GM12878 (cell line): ENCODE data around the gene CYP8B1. TPM values are rescaled to one million over a fixed set of nuclear protein-coding genes. Genes with fewer than 3 reads are reported as not detected.
A peak's percentile ranks its signal among the peaks of the same experiment; 100 is the strongest.

Experiments used
- ATAC-seq: fragments of 200-7000 bp; cut with Tn5 transposase; 3 replicates; pipeline ENCODE4 v1.9.1; 2020; ENCODE audit warnings: mild to moderate bottlenecking, moderate library complexity
- BruUV-seq: library from RNA; stranded (reverse); fragments of 400-500 nt; replicated peaks from 2 replicates; lab custom pipeline; 2021; lab: Mats Ljungman, UMichigan
- CTCF ChIA-PET: fragments of 300-600 bp; sonication (Branson Sonifier 250); formaldehyde crosslinking; extraction: SDS; loops from one replicate; lab custom pipeline; 2021; ENCODE audit warnings: inconsistent platforms; lab: Yijun Ruan, JAX
- POLR2A ChIA-PET: fragments of 350-600 bp; formaldehyde crosslinking; extraction: SDS; loops from one replicate; lab custom pipeline; 2021; ENCODE audit warnings: inconsistent platforms; lab: Charles Lee
- RAD21 ChIA-PET: fragments of 300-600 bp; sonication (Branson Sonifier 250); formaldehyde crosslinking; loops from one replicate; lab custom pipeline; 2023; ENCODE audit warnings: antibody characterized with exemption; ENCODE audit not compliant: unreplicated experiment; lab: Charles Lee
- SMC1A ChIA-PET: fragments of 300-600 bp; sonication (Branson Sonifier 250); formaldehyde crosslinking; loops from one replicate; lab custom pipeline; 2023; ENCODE audit not compliant: unreplicated experiment, uncharacterized antibody; lab: Charles Lee
- DNase-seq: peaks from one replicate; pipeline ENCODE4 v3.0.0-alpha.2; 2011; ENCODE audit warnings: low read depth, low spot score
- FAIRE-seq: peaks from 3 replicates; lab custom pipeline; 2011; peaks lifted over from hg19 to GRCh38; lab: Jason Lieb, UNC
- H2AFZ ChIP-seq: 2 replicates; pipeline ENCODE4 v1.6.0; 2011; ENCODE audit warnings: low read depth, low read length, control low read depth; ENCODE audit not compliant: control insufficient read depth
- H3K27ac ChIP-seq: 2 replicates; pipeline ENCODE4 v1.5.1; 2011; ENCODE audit warnings: control low read depth; ENCODE audit not compliant: control insufficient read depth, insufficient read depth
- H3K27me3 ChIP-seq, 2 experiments: replicated peaks in 1 of 2; 2 replicates each; pipeline versions ENCODE4 v1.6.0 to v1.6.1; 2011; ENCODE audit warnings: low read length in 1 of 2; ENCODE audit not compliant: control insufficient read depth in 2 of 2, insufficient read depth in 2 of 2
- H3K36me3 ChIP-seq, 2 experiments: 2 replicates each; pipeline ENCODE4 v1.5.1; 2011; ENCODE audit warnings: low read length in 1 of 2; ENCODE audit not compliant: control insufficient read depth in 2 of 2, insufficient read depth in 2 of 2
- H3K4me1 ChIP-seq: 2 replicates; pipeline ENCODE4 v1.6.1; 2011; ENCODE audit warnings: mild to moderate bottlenecking, low read length, moderate library complexity, mixed read lengths; ENCODE audit not compliant: control insufficient read depth, insufficient read depth
- H3K4me2 ChIP-seq: 2 replicates; pipeline ENCODE4 v1.6.0; 2011; ENCODE audit warnings: control low read depth; ENCODE audit not compliant: control insufficient read depth, insufficient read depth
- H3K4me3 ChIP-seq: fragments of 200-600 bp; sonication (generic); 2 replicates; pipeline ENCODE4 v1.5.1; 2016
- H3K79me2 ChIP-seq: 2 replicates; pipeline ENCODE4 v1.6.0; 2011; ENCODE audit warnings: low read length; ENCODE audit not compliant: control insufficient read depth, insufficient read depth
- H3K9ac ChIP-seq: 2 replicates; pipeline ENCODE4 v1.8.0; 2011; ENCODE audit warnings: low read length, control low read depth, mixed read lengths; ENCODE audit not compliant: control insufficient read depth, insufficient read depth
- H3K9me3 ChIP-seq: replicated peaks from 3 replicates; pipeline ENCODE4 v1.5.1; 2011; ENCODE audit warnings: mild to moderate bottlenecking, low read length; ENCODE audit not compliant: control insufficient read depth, insufficient read depth
- H4K20me1 ChIP-seq: 2 replicates; pipeline ENCODE4 v1.6.0; 2011; ENCODE audit not compliant: control insufficient read depth, insufficient read depth
- CREM ChIP-seq: IDR thresholded peaks from 2 replicates; pipeline ENCODE4 v1.6.1; 2014; ENCODE audit warnings: antibody characterized with exemption, low read depth
- RAD21 ChIP-seq: IDR thresholded peaks from 2 replicates; pipeline ENCODE4 v1.6.1; 2011; ENCODE audit warnings: mild to moderate bottlenecking, low read depth, low read length, moderate library complexity; ENCODE audit not compliant: insufficient read depth
- RFX5 ChIP-seq: IDR thresholded peaks from 2 replicates; pipeline ENCODE4 v1.6.1; 2011; ENCODE audit warnings: low read depth, low read length, improper control_type of control experiment
- RUNX3 ChIP-seq: IDR thresholded peaks from 2 replicates; pipeline ENCODE4 v1.6.1; 2012; ENCODE audit warnings: low read length, inconsistent platforms
- SMC3 ChIP-seq: IDR thresholded peaks from 2 replicates; pipeline ENCODE4 v1.6.1; 2011; ENCODE audit warnings: low read length, improper control_type of control experiment, borderline replicate concordance
- SREBF2 ChIP-seq: IDR thresholded peaks from 2 replicates; pipeline ENCODE4 v1.6.1; 2012; ENCODE audit warnings: mild to moderate bottlenecking, low read length
- TCF12 ChIP-seq: IDR thresholded peaks from 2 replicates; pipeline ENCODE4 v1.6.1; 2011; ENCODE audit warnings: low read depth, mild to moderate bottlenecking, low read length
- YY1 ChIP-seq: IDR thresholded peaks from 2 replicates; pipeline ENCODE4 v1.6.1; 2011; ENCODE audit warnings: low read depth, mild to moderate bottlenecking, low read length
- WGBS: methylation state at CpG from one replicate; pipeline ENCODE4 v1.1.6; 2016; ENCODE audit warnings: low lambda C conversion rate; ENCODE audit not compliant: insufficient replicate concordance, insufficient coverage; ENCODE audit errors: missing lambda C conversion rate; 5-methylcytosine and 5-hydroxymethylcytosine counted together
- in situ Hi-C: fragments of 300-500 bp; cut with MboI; formaldehyde crosslinking; loops from 9 replicates; pipeline ENCODE4 v1.14.3; 2018; ENCODE audit warnings: mixed read lengths
- intact Hi-C: fragments of 100-400 bp; cut with micrococcal nuclease; formaldehyde crosslinking; loops from one replicate; pipeline ENCODE4 v1.14.2; 2022; ENCODE audit not compliant: unreplicated experiment
- polyA plus RNA-seq, 11 experiments: library from polyadenylated mRNA; depleted of rRNA in 4 of 11; unstranded in 6 of 11; stranded (reverse) in 5 of 11; fragments of >200 nt; fragmentation: Nextera tagmentation in 4 of 11; fragmentation: Illumina TruSeq in 1 of 11; extraction: Ambion mirVana in 4 of 11; extraction: Trizol in 1 of 11; gene quantifications; 1 replicate in 1 of 11; 2 replicates in 10 of 11; pipeline versions ENCODE4 v1.2.1 to v1.2.3, GENCODE V29; 2011 to 2016; ENCODE audit warnings: inconsistent platforms in 2 of 11, missing spikeins in 2 of 11, low read depth in 1 of 11
- total RNA-seq, 4 experiments: library from RNA; depleted of rRNA in 3 of 4; stranded (reverse); fragments of >200 nt in 3 of 4; fragmentation: Illumina TruSeq in 1 of 4; extraction: Trizol in 1 of 4; gene quantifications; 2 replicates each; pipeline versions ENCODE4 v1.2.1 to v1.2.3, GENCODE V29; 2013 to 2021
- TF ChIP-seq, protein P1 (sequence below), 3 experiments: IDR thresholded peaks in 2 of 3; conservative IDR thresholded peaks in 1 of 3; 2 replicates each; pipeline ENCODE4 v1.5.1; 2011; ENCODE audit warnings: low read depth in 3 of 3, low read length in 3 of 3, mild to moderate bottlenecking in 3 of 3, control low read depth in 2 of 3, moderate library complexity in 2 of 3, inconsistent platforms in 1 of 3, mixed read lengths in 1 of 3; ENCODE audit not compliant: control insufficient read depth in 2 of 3, insufficient read depth in 1 of 3; ENCODE audit errors: extremely low read depth in 1 of 3

CYP8B1 gene
- total and polyA plus RNA-seq, 10 of the 15 experiments (the other 5 are each of a cell fraction or from before 2014, with no cell fraction given), result 0.08 TPM; not detected in 9

DNA sequence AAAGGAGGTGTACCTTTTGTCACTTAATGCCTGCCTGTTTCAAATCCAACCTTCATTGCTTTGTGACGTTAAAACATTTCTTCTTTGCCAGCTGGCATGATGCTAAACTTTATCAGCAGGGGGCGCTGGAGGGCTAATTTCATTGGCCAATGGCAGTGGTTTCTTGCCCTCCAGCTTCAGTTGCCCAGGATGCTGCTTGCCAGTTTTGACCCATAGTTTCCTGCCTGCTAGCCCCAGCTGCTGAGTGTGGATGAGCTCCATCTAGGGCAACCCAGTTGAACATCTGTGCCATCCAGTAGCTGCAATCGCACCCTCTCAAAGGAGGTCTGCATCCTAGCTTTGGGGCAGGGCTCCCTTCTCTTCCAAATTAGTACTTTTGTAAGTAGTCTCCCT lies 44.4 kb downstream of the CYP8B1 start:
- Histone ChIP-seq H3K4me3 (no peak overlapping the region), H3K36me3 (no peaks in the 10 kb centered on the region), H4K20me1 (no peaks in the 10 kb centered on the region), H3K9me3 (no peaks in the 10 kb centered on the region), H3K4me2 (no peak overlapping the region), H3K79me2 (no peaks in the 10 kb centered on the region), H3K9ac (no peak overlapping the region), H2AFZ (no peak overlapping the region), H3K4me1 (no peaks in the 10 kb centered on the region), H3K27me3 (no peaks in the 10 kb centered on the region), H3K27ac (no peak overlapping the region)
- DNase-seq (no peak), ATAC-seq (peak; percentile 98), FAIRE-seq (peak; percentile 97)
- RAD21 ChIA-PET, result interaction anchor here (0.8 to 2.1 kb wide), 12 partner anchors 9 to 52 kb away, joined by 3 to 15 read pairs (median 4); partner anchors contain the start of genes CYP8B1 and HIGD1A
- POLR2A ChIA-PET, result interaction anchor here (0.7 kb wide), 1 partner anchor 8 kb away, joined by 4 read pairs; no protein-coding TSS in a partner anchor
- CTCF ChIA-PET, result interaction anchor here (0.5 to 3.3 kb wide), 24 partner anchors 9 to 205 kb away, joined by 3 to 35 read pairs (median 5); partner anchors contain the start of gene HIGD1A
- intact Hi-C loops (loop anchor here (1.0 to 2.0 kb wide), 2 partner anchors 50 to 51 kb away; no protein-coding TSS in a partner anchor), in situ Hi-C loops (no loop called here)
- BruUV-seq, result no TSS peak
- WGBS, result 15% methylated on average over 3 of the region's 3 CpGs
- TF ChIP-seq YY1 (peak; percentile 65), SREBF2 (no peak), RUNX3 (0 out of 2 replicates have a peak, but pooled peaks have one; percentile 14), TCF12 (0 out of 2 replicates have a peak, but pooled peaks have one; percentile 49), RAD21 (peak; percentile 68), SMC3 (peak; percentile 69), RFX5 (no peak), CREM (0 out of 2 replicates have a peak, but pooled peaks have one; percentile 40)
- TF ChIP-seq, protein P1, sequence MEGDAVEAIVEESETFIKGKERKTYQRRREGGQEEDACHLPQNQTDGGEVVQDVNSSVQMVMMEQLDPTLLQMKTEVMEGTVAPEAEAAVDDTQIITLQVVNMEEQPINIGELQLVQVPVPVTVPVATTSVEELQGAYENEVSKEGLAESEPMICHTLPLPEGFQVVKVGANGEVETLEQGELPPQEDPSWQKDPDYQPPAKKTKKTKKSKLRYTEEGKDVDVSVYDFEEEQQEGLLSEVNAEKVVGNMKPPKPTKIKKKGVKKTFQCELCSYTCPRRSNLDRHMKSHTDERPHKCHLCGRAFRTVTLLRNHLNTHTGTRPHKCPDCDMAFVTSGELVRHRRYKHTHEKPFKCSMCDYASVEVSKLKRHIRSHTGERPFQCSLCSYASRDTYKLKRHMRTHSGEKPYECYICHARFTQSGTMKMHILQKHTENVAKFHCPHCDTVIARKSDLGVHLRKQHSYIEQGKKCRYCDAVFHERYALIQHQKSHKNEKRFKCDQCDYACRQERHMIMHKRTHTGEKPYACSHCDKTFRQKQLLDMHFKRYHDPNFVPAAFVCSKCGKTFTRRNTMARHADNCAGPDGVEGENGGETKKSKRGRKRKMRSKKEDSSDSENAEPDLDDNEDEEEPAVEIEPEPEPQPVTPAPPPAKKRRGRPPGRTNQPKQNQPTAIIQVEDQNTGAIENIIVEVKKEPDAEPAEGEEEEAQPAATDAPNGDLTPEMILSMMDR (IDR thresholded peaks at IDR 0.05 in 2 of 3, conservative IDR thresholded peaks at IDR 0.05 in 1 of 3; ENCODE audit: control insufficient read depth in 2 of 3, extremely low read depth in 1 of 3, insufficient read depth in 1 of 3, low read depth in 3 of 3, low read length in 3 of 3), result peak; percentile 71 to 80 (median 79)
- SMC1A ChIA-PET, result interaction anchor here (0.8 to 1.9 kb wide), 10 partner anchors 9 to 91 kb away, joined by 3 to 17 read pairs (median 5); no protein-coding TSS in a partner anchor
